GM12801 (cell line): Measurements from ENCODE around the gene XNDC1N.

Source experiments
- CTCF ChIP-seq: IDR thresholded peaks from one replicate; pipeline ENCODE4 v1.5.1; 2011; ENCODE audit warnings: control low read depth; ENCODE audit not compliant: insufficient read length; ENCODE audit errors: extremely low read depth

The XNDC1N gene

GRCh38 chr11:71927820-71928736, at the start of gene XNDC1N:
Gene XNDC1N (minus strand): TSS chr11:71928594. CDS start chr11:71923353, 5,241 bp downstream.
- no peak for TF ChIP-seq CTCF

- no peak for TF ChIP-seq CTCF
Measured at GRCh38 chr11:71977743-71978418, 49.5 kb upstream of the XNDC1N start.

GRCh38 chr11:71977090-71977489, 48.7 kb upstream of the XNDC1N start:
- TF ChIP-seq CTCF: no peak

GRCh38 chr11:71976551-71976950, 48.2 kb upstream of the XNDC1N start:
- TF ChIP-seq CTCF: no peak

GRCh38 chr11:71971680-71972079, 43.3 kb upstream of the XNDC1N start:
- no peak for TF ChIP-seq CTCF

- no peak for TF ChIP-seq CTCF
Measured at GRCh38 chr11:71964641-71965040, 36.2 kb upstream of the XNDC1N start.

GRCh38 chr11:71963468-71963867, 35.1 kb upstream of the XNDC1N start:
- TF ChIP-seq CTCF: no peak
